GM10266 (cell line): Measurements from ENCODE around the gene RAD23B.

ENCODE experiments used
- DNase-seq: peaks from one replicate; pipeline ENCODE4 v3.0.0; 2012; ENCODE audit errors: extremely low spot score
- CTCF ChIP-seq: IDR thresholded peaks from 2 replicates; pipeline ENCODE4 v1.5.1; 2012; ENCODE audit warnings: mild to moderate bottlenecking, low read depth; ENCODE audit not compliant: control insufficient read depth, insufficient read depth; ENCODE audit errors: missing control alignments

Gene RAD23B

GRCh38 chr9:107276966-107277710, 5.9 kb upstream of the RAD23B start:
- TF ChIP-seq CTCF, result no peak
- DNase-seq, result no peak

DNA sequence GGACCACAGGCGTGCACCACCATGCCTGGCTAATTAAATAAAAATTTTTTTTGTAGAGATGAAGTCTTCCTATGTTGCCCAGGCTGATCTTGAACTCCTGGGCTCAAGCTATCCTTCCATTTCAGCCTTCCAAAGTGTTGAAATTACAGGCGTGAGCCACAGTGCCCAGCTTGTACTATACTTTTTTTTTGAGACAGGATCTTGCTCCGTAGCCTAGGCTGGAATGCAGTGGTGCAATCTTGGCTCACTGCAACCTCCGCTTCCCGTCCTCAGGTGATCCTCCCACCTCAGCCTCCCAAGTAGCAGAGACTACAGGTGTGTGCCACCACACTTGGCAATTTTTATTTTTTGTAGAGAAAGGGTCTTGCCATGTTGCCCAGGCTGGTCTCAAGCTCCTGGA, 5.3 kb upstream of the RAD23B start:
- no peak for DNase-seq
- no peak for TF ChIP-seq CTCF

DNA sequence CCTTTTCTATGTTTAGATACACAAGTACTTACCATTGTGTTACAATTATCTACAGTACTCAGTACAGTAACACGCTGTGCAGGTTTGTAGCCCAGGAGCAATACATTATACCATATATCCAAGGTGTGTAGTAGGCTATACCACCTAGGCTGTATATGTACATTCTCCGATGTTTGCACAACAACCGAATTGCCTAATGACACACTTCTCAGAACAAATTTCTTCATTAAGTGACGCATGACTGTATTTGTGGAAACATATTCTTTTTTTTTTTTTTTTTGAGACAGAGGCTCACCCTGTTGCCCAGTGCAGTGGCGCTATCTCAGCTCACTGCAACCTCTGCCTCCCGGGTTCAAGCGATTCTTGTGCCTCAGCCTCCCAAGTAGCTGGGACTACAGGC, 4.0 kb upstream of the RAD23B start:
- no peak for DNase-seq
- TF ChIP-seq CTCF, result no peak

GRCh38 chr9:107280543-107280942, 2.5 kb upstream of the RAD23B start:
- DNase-seq, result no peak
- no peak for TF ChIP-seq CTCF

DNA sequence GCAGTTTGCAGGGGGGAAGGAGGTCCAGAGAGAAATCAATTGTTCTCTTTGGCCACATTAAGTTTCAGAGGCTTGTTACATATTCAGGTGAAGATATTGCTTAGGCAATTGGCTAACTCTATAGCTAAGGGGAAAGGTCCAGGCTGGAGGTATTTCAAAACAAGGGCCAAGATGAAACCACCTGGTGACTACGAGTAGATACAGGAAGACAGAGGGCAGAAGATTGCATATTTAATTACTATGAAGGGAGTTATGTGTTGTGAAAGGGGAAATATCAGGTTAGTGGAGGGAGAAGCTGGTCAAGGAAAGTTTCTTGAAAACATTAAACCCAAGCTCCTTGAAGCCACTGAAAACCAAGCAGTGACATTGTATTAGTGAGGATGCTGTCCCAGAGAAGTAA, 1.9 kb upstream of the RAD23B start:
- no peak for TF ChIP-seq CTCF
- no peak for DNase-seq

DNA sequence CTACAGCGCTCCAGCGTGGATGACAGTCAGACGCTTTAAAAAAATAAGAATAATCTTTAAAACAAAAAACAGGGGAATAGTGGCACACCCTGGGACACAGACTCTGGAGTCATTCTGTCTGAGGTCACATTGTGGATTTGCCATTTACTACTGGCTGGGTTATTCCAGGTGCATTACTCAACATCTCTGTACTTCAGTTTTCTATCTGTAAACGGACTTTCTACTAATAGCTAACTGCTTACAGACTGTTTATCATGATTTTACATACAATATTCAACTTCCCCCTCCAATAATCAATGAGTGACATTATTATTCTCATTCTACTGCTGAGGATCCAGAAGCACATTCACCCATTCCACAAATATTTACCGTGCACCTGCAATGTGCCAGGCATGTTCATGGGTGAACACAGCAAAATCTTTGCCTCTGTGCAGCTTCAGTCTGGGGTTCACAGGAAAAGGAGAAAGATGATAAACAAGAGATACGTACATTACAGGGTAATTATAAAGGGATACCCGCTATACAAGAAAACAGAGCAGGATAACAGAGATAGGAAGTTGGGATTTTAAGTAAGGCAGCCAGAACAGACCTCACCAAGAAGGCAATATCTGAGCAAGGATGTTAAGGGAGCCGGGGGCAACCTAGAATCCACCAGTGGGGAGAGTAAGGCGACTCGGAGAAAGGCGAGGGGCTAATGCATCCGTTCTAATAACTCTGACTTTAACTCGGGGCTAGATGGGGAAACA, 984 bp upstream of the RAD23B start:
- no peak for DNase-seq
- TF ChIP-seq CTCF, result no peak
